HEK293 (cell line): Measurements from ENCODE around the gene NRSN2.
A peak's percentile ranks its signal among the peaks of the same experiment; 100 is the strongest.

ENCODE experiments used
- CTCF ChIA-PET: fragments of 350-600 bp; formaldehyde crosslinking; extraction: SDS; loops from one replicate; lab custom pipeline; 2021; ENCODE audit warnings: antibody characterized with exemption; lab: Yijun Ruan, JAX
- POLR2A ChIA-PET: fragments of 300-600 bp; formaldehyde crosslinking; extraction: SDS; loops from one replicate; lab custom pipeline; 2020; ENCODE audit warnings: antibody characterized with exemption, inconsistent platforms; lab: Yijun Ruan, JAX
- H3K27ac ChIP-seq: fragments of 200-500 bp; sonication (Bioruptor generic); 2 replicates; pipeline ENCODE4 v1.5.1; 2014; ENCODE audit warnings: low read depth, low read length, control low read depth, inconsistent platforms; ENCODE audit errors: extremely low read depth
- H3K36me3 ChIP-seq, 2 experiments: fragments of 200-500 bp in 1 of 2; sonication (Bioruptor generic) in 1 of 2; 1 replicate in 1 of 2; 2 replicates in 1 of 2; pipeline ENCODE4 v1.5.1; 2014 to 2017; ENCODE audit warnings: inconsistent platforms in 2 of 2, low read length in 2 of 2; ENCODE audit not compliant: control insufficient read depth in 2 of 2, insufficient read depth in 1 of 2
- H3K4me1 ChIP-seq: fragments of 200-500 bp; sonication (Bioruptor generic); 2 replicates; pipeline ENCODE4 v1.5.1; 2014; ENCODE audit warnings: mild to moderate bottlenecking, low read length, inconsistent platforms; ENCODE audit not compliant: control insufficient read depth, insufficient read depth
- H3K4me3 ChIP-seq: 2 replicates; pipeline ENCODE4 v1.5.1; 2011; ENCODE audit warnings: low read depth, mild to moderate bottlenecking, control low read depth, low read length, moderate library complexity
- H3K9me3 ChIP-seq: fragments of 200-500 bp; sonication (Bioruptor generic); 2 replicates; pipeline ENCODE4 v1.5.1; 2014; ENCODE audit warnings: low read depth, low read length, inconsistent platforms; ENCODE audit not compliant: control insufficient read depth, insufficient read depth
- PRDM1 ChIP-seq: fragments of 450-650 bp; formaldehyde crosslinking; IDR thresholded peaks from 2 replicates; pipeline ENCODE4; 2016; ENCODE audit warnings: missing biosample characterization, missing genetic modification characterization
- SCRT1 ChIP-seq: fragments of 450-650 bp; formaldehyde crosslinking; IDR thresholded peaks from 2 replicates; pipeline ENCODE4 v1.5.1; 2016; ENCODE audit warnings: missing biosample characterization, missing genetic modification characterization, borderline replicate concordance
- SCRT2 ChIP-seq: fragments of 450-650 bp; formaldehyde crosslinking; IDR thresholded peaks from 2 replicates; pipeline ENCODE4 v1.5.1; 2016; ENCODE audit warnings: missing biosample characterization, missing genetic modification characterization
- SP2 ChIP-seq: fragments of 450-650 bp; formaldehyde crosslinking; IDR thresholded peaks from 2 replicates; pipeline ENCODE4 v1.5.1; 2016; ENCODE audit warnings: missing biosample characterization, missing genetic modification characterization
- SP7 ChIP-seq: fragments of 450-650 bp; formaldehyde crosslinking; IDR thresholded peaks from 2 replicates; pipeline ENCODE4 v1.5.1; 2016; ENCODE audit warnings: missing biosample characterization, missing genetic modification characterization
- TSHZ1 ChIP-seq: fragments of 450-650 bp; formaldehyde crosslinking; IDR thresholded peaks from 2 replicates; pipeline ENCODE4 v1.5.1; 2016; ENCODE audit warnings: missing biosample characterization, missing genetic modification characterization, borderline replicate concordance
- ZNF133 ChIP-seq: fragments of 450-650 bp; formaldehyde crosslinking; IDR thresholded peaks from 2 replicates; pipeline ENCODE4 v1.5.1; 2016; ENCODE audit warnings: missing biosample characterization, missing genetic modification characterization
- ZNF239 ChIP-seq: fragments of 450-650 bp; formaldehyde crosslinking; IDR thresholded peaks from 2 replicates; pipeline ENCODE4 v1.5.1; 2016; ENCODE audit warnings: missing biosample characterization, missing genetic modification characterization
- ZNF529 ChIP-seq: fragments of 450-650 bp; formaldehyde crosslinking; IDR thresholded peaks from 2 replicates; pipeline ENCODE4 v1.5.1; 2017; ENCODE audit warnings: missing genetic modification characterization, missing biosample characterization; ENCODE audit not compliant: insufficient replicate concordance
- ZNF580 ChIP-seq: fragments of 450-650 bp; formaldehyde crosslinking; IDR thresholded peaks from 2 replicates; pipeline ENCODE4 v1.5.1; 2016; ENCODE audit warnings: missing biosample characterization, missing genetic modification characterization
- ZNF621 ChIP-seq: fragments of 450-650 bp; formaldehyde crosslinking; IDR thresholded peaks from 2 replicates; pipeline ENCODE4 v1.5.1; 2017; ENCODE audit warnings: missing biosample characterization, missing genetic modification characterization
- ZNF629 ChIP-seq: fragments of 450-650 bp; formaldehyde crosslinking; IDR thresholded peaks from 2 replicates; pipeline ENCODE4 v1.5.1; 2017; ENCODE audit warnings: missing biosample characterization, missing genetic modification characterization
- ZNF707 ChIP-seq: fragments of 450-650 bp; formaldehyde crosslinking; IDR thresholded peaks from 2 replicates; pipeline ENCODE4 v1.5.1; 2016; ENCODE audit warnings: missing biosample characterization, missing genetic modification characterization
- TF ChIP-seq, protein P1 (sequence below): fragments of 450-650 bp; formaldehyde crosslinking; IDR thresholded peaks from 2 replicates; pipeline ENCODE4 v1.5.1; 2016; ENCODE audit warnings: missing biosample characterization, missing genetic modification characterization
- TF ChIP-seq, protein P2 (sequence below): fragments of 450-650 bp; formaldehyde crosslinking; IDR thresholded peaks from 2 replicates; pipeline ENCODE4 v1.5.1; 2017; ENCODE audit warnings: missing biosample characterization, missing genetic modification characterization
- TF ChIP-seq, protein P3 (sequence below): fragments of 450-650 bp; formaldehyde crosslinking; IDR thresholded peaks from 2 replicates; pipeline ENCODE4 v1.5.1; 2016; ENCODE audit warnings: missing biosample characterization, missing genetic modification characterization

The NRSN2 gene

GRCh38 chr20:353166-353565, 6.3 kb downstream of the NRSN2 start:
- CTCF ChIA-PET, result interaction anchor here (0.6 to 5.4 kb wide), 26 partner anchors 10 to 415 kb away, joined by 3 to 88 read pairs (median 6); partner anchors contain the start of genes CSNK2A1 and SLC52A3

More at GRCh38 chr20:353166-353565, 6.3 kb downstream of the NRSN2 start:
- Histone ChIP-seq H3K36me3 (peaks cover 12 to 17% of the 10 kb centered on the region in 2 experiments; a peak in 2 of 3 replicates), H3K27ac (no peak overlapping the region), H3K9me3 (no peaks in the 10 kb centered on the region), H3K4me1 (peaks cover 5% of the 10 kb centered on the region; the same call in 1 of the 2 replicates), H3K4me3 (no peak overlapping the region)
- no peak for TF ChIP-seq ZNF621 (tag by site-specific recombination)
- TF ChIP-seq ZNF133 (tag by site-specific recombination), result no peak
- TF ChIP-seq, protein P1, sequence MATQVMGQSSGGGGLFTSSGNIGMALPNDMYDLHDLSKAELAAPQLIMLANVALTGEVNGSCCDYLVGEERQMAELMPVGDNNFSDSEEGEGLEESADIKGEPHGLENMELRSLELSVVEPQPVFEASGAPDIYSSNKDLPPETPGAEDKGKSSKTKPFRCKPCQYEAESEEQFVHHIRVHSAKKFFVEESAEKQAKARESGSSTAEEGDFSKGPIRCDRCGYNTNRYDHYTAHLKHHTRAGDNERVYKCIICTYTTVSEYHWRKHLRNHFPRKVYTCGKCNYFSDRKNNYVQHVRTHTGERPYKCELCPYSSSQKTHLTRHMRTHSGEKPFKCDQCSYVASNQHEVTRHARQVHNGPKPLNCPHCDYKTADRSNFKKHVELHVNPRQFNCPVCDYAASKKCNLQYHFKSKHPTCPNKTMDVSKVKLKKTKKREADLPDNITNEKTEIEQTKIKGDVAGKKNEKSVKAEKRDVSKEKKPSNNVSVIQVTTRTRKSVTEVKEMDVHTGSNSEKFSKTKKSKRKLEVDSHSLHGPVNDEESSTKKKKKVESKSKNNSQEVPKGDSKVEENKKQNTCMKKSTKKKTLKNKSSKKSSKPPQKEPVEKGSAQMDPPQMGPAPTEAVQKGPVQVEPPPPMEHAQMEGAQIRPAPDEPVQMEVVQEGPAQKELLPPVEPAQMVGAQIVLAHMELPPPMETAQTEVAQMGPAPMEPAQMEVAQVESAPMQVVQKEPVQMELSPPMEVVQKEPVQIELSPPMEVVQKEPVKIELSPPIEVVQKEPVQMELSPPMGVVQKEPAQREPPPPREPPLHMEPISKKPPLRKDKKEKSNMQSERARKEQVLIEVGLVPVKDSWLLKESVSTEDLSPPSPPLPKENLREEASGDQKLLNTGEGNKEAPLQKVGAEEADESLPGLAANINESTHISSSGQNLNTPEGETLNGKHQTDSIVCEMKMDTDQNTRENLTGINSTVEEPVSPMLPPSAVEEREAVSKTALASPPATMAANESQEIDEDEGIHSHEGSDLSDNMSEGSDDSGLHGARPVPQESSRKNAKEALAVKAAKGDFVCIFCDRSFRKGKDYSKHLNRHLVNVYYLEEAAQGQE (tag by site-specific recombination), result no peak
- TF ChIP-seq ZNF239 (tag by site-specific recombination), result no peak
- peak; percentile 82 for TF ChIP-seq SCRT2 (tag by site-specific recombination)
- no peak for TF ChIP-seq ZNF707 (tag by site-specific recombination)
- TF ChIP-seq SP7 (tag by site-specific recombination), result no peak
- no peak for TF ChIP-seq TSHZ1
- TF ChIP-seq, protein P2, sequence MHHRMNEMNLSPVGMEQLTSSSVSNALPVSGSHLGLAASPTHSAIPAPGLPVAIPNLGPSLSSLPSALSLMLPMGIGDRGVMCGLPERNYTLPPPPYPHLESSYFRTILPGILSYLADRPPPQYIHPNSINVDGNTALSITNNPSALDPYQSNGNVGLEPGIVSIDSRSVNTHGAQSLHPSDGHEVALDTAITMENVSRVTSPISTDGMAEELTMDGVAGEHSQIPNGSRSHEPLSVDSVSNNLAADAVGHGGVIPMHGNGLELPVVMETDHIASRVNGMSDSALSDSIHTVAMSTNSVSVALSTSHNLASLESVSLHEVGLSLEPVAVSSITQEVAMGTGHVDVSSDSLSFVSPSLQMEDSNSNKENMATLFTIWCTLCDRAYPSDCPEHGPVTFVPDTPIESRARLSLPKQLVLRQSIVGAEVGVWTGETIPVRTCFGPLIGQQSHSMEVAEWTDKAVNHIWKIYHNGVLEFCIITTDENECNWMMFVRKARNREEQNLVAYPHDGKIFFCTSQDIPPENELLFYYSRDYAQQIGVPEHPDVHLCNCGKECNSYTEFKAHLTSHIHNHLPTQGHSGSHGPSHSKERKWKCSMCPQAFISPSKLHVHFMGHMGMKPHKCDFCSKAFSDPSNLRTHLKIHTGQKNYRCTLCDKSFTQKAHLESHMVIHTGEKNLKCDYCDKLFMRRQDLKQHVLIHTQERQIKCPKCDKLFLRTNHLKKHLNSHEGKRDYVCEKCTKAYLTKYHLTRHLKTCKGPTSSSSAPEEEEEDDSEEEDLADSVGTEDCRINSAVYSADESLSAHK, result no peak
- TF ChIP-seq PRDM1 (tag by site-specific recombination), result no peak
- TF ChIP-seq SCRT1 (tag by site-specific recombination), result peak; percentile 69
- no peak for TF ChIP-seq ZNF529
- no peak for TF ChIP-seq ZNF580
- no peak for TF ChIP-seq ZNF629
- no peak for TF ChIP-seq SP2 (tag by site-specific recombination)
- TF ChIP-seq, protein P3, sequence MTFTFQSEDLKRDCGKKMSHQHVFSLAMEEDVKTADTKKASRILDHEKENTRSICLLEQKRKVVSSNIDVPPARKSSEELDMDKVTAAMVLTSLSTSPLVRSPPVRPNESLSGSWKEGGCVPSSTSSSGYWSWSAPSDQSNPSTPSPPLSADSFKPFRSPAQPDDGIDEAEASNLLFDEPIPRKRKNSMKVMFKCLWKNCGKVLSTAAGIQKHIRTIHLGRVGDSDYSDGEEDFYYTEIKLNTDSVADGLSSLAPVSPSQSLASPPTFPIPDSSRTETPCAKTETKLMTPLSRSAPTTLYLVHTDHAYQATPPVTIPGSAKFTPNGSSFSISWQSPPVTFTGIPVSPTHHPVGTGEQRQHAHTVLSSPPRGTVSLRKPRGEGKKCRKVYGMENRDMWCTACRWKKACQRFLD (tag by site-specific recombination), result no peak
- POLR2A ChIA-PET, result no interaction called here
